ENCODE data around the gene LMO1. TPM values are rescaled to one million over a fixed set of nuclear protein-coding genes. Genes with fewer than 3 reads are reported as not detected.

The LMO1 gene
- total RNA-seq, 1 experiment from 2014 or later = not detected

- peak; percentile 54 for TF ChIP-seq CTCF (IDR thresholded peaks at IDR 0.05; ENCODE audit: unreplicated experiment)
- peak; percentile 41 for DNase-seq (ENCODE audit: unreplicated experiment)
- BruUV-seq (replicated peaks) = no TSS peak
- Mint-ChIP-seq H3K9me3 (ENCODE audit: unreplicated experiment) (no peaks in the 10 kb centered on the region), H3K36me3 (ENCODE audit: insufficient read depth, unreplicated experiment) (no peaks in the 10 kb centered on the region), H3K4me1 (ENCODE audit: insufficient read depth, unreplicated experiment) (no peaks in the 10 kb centered on the region), H3K27ac (ENCODE audit: low read depth, unreplicated experiment) (no peak overlapping the region), H3K4me3 (ENCODE audit: unreplicated experiment) (no peak overlapping the region), H3K27me3 (ENCODE audit: insufficient read depth, unreplicated experiment) (peaks cover 4% of the 10 kb centered on the region)
- POLR2A ChIA-PET = interaction anchor here (0.9 kb wide), 1 partner anchor 9 kb away, joined by 3 read pairs; no protein-coding TSS in a partner anchor
- intact Hi-C loops (cut with micrococcal nuclease) = loop anchor here (1.0 kb wide), 1 partner anchor 16 kb away; the partner anchor contains the start of gene LMO1
- CTCF ChIA-PET = interaction anchor here (0.5 to 6.6 kb wide), 12 partner anchors 10 to 551 kb away, joined by 3 to 32 read pairs (median 3); partner anchors contain the start of gene LMO1
Measured at GRCh38 chr11:8247312-8247711, 16.4 kb downstream of the LMO1 start.

GRCh38 chr11:8243458-8243857 is 20.2 kb downstream of the LMO1 start:
- CTCF ChIA-PET = interaction anchor here (0.7 to 3.1 kb wide), 4 partner anchors 15 to 105 kb away, joined by 3 to 32 read pairs (median 4); partner anchors contain the start of gene LMO1

GRCh38 chr11:8242499-8243280 is 21.0 kb downstream of the LMO1 start:
- no TSS peak for BruUV-seq (replicated peaks)
- TF ChIP-seq CTCF (IDR thresholded peaks at IDR 0.05; ENCODE audit: unreplicated experiment) = no peak
- peaks cover 18% of the 10 kb centered on the region for H3K27me3 Mint-ChIP-seq (ENCODE audit: insufficient read depth, unreplicated experiment)
- H3K36me3 Mint-ChIP-seq (ENCODE audit: insufficient read depth, unreplicated experiment) = peaks cover 5% of the 10 kb centered on the region
- ChIA-PET POLR2A (interaction anchor here (1.2 kb wide), 1 partner anchor 15 kb away, joined by 3 read pairs; no protein-coding TSS in a partner anchor), CTCF (interaction anchor here (0.5 to 3.1 kb wide), 10 partner anchors 10 to 324 kb away, joined by 3 to 32 read pairs (median 3); partner anchors contain the start of gene LMO1)
- DNase-seq (ENCODE audit: unreplicated experiment) = no peak
- H3K9me3 Mint-ChIP-seq (ENCODE audit: unreplicated experiment) = no peaks in the 10 kb centered on the region
- H3K4me1 Mint-ChIP-seq (ENCODE audit: insufficient read depth, unreplicated experiment) = no peaks in the 10 kb centered on the region
- intact Hi-C loops (cut with micrococcal nuclease) = no loop called here
- H3K27ac Mint-ChIP-seq (ENCODE audit: low read depth, unreplicated experiment) = no peak overlapping the region
- H3K4me3 Mint-ChIP-seq (ENCODE audit: unreplicated experiment) = no peak overlapping the region

More at GRCh38 chr11:8243458-8243857, 20.2 kb downstream of the LMO1 start:
- Mint-ChIP-seq H3K4me1 (ENCODE audit: insufficient read depth, unreplicated experiment) (no peaks in the 10 kb centered on the region), H3K27me3 (ENCODE audit: insufficient read depth, unreplicated experiment) (peaks cover 18% of the 10 kb centered on the region), H3K36me3 (ENCODE audit: insufficient read depth, unreplicated experiment) (peaks cover 5% of the 10 kb centered on the region), H3K9me3 (ENCODE audit: unreplicated experiment) (no peaks in the 10 kb centered on the region), H3K27ac (ENCODE audit: low read depth, unreplicated experiment) (no peak overlapping the region), H3K4me3 (ENCODE audit: unreplicated experiment) (no peak overlapping the region)
- intact Hi-C loops (cut with micrococcal nuclease) = no loop called here
- POLR2A ChIA-PET = no interaction called here
- no peak for DNase-seq (ENCODE audit: unreplicated experiment)
- BruUV-seq (replicated peaks) = no TSS peak
- TF ChIP-seq CTCF (IDR thresholded peaks at IDR 0.05; ENCODE audit: unreplicated experiment) = no peak

GRCh38 chr11:8242118-8242475 is 21.6 kb downstream of the LMO1 start:
- intact Hi-C loops (cut with micrococcal nuclease) = no loop called here
- no peak overlapping the region for H3K4me3 Mint-ChIP-seq (ENCODE audit: unreplicated experiment)
- no peaks in the 10 kb centered on the region for H3K4me1 Mint-ChIP-seq (ENCODE audit: insufficient read depth, unreplicated experiment)
- ChIA-PET CTCF (interaction anchor here (0.7 to 3.1 kb wide), 6 partner anchors 10 to 325 kb away, joined by 3 to 32 read pairs (median 3); partner anchors contain the start of gene LMO1), POLR2A (interaction anchor here (0.5 to 1.2 kb wide), 2 partner anchors 16 to 334 kb away, joined by 3 to 5 read pairs; no protein-coding TSS in a partner anchor)
- H3K9me3 Mint-ChIP-seq (ENCODE audit: unreplicated experiment) = no peaks in the 10 kb centered on the region
- H3K36me3 Mint-ChIP-seq (ENCODE audit: insufficient read depth, unreplicated experiment) = peaks cover 5% of the 10 kb centered on the region
- no peak for DNase-seq (ENCODE audit: unreplicated experiment)
- no peak overlapping the region for H3K27ac Mint-ChIP-seq (ENCODE audit: low read depth, unreplicated experiment)
- BruUV-seq (replicated peaks) = no TSS peak
- TF ChIP-seq CTCF (IDR thresholded peaks at IDR 0.05; ENCODE audit: unreplicated experiment) = no peak
- H3K27me3 Mint-ChIP-seq (ENCODE audit: insufficient read depth, unreplicated experiment) = peaks cover 18% of the 10 kb centered on the region
